DMS153 treated with DMSO at 0.1 percent for 48 hours (cell line): ENCODE results near the gene YPEL4.
A peak's percentile ranks its signal among the peaks of the same experiment; 100 is the strongest.

ENCODE experiments used
- DNase-seq: peaks from one replicate; lab custom pipeline; 2025; ENCODE audit not compliant: unreplicated experiment; lab: John Stamatoyannopoulos, UW

Gene YPEL4

DNA sequence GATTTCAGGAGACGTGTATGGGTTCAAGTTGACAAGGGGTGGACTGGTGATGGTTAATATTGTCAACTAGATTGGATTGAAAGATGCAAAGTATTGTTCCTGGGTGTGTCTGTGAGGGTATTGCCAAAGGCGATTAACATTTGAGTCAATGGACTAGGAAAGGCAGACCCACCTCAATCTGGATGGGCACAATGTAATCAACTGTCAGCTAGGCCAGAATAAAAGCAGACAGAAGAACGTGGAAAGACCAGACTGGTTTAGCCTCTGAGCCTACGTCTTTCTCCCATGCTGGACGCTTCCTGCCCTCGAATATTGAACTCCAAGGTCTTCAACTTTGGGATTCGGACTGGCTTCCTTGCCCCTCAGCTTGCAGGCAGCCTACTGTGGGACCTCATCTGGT is 1.7 kb upstream of the YPEL4 start:
- DNase-seq = no peak

DNA sequence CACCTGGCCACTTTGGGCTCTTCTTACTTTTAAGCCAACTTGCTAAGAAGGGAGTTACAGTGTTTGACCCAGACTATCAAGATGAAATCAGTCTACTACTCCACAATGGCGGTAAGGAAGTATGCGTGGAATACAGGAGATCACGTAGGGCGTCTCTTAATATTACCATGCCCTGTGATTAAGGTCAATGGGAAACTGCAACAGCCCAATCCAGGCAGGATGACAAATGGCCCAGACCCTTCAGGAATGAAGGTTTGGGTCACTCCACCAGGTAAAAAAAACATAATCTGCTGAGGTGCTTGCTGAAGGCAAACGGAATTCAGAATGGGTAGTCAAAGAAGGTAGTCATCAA is 1.0 kb upstream of the YPEL4 start:
- DNase-seq = no peak

DNA sequence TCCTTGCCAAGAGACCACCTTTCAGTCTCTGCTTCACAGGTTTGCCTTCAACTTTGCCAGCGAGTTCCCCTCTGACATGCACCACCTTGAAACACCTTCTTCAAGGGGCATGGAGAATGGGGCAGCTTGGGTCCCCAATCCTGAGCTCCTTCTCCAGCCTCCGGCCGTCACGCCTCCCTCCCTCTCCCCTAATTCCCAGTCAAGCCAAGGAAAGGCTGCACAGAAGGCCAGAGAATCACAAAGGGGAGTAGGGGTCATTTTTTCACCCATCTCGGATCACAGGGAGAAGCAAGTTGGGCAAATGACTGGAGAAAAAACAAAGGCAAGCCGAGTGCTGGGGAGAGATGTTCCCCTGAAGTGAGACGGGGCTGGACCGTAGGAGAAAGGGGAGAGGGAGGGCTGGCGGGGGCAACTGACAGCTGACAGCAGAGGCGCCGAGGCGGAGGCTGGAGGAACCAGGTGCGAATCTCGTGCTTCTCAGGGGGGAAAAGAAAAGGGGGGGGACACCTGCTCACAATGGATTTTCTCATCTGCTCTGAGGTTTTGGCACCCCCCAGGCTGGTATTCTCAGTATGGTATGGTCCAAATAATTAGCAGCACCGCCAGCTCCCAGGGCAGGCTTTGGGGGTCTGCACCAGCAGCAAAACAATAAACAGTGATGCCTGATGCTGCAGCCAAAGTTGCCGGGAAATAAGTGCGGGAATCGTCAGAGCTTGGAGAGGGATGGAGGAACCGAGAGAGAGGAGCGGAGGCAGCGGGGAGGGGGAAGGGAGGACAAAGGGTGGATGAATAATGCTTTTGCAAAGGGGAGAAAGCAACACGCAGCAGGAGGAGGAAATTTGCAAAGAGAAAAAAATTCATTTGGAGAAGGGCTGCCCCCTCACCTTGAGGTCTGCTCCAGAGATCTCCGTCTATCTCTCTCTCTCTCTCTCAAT is 644 bp downstream of the YPEL4 start:
- no peak for DNase-seq

DNA sequence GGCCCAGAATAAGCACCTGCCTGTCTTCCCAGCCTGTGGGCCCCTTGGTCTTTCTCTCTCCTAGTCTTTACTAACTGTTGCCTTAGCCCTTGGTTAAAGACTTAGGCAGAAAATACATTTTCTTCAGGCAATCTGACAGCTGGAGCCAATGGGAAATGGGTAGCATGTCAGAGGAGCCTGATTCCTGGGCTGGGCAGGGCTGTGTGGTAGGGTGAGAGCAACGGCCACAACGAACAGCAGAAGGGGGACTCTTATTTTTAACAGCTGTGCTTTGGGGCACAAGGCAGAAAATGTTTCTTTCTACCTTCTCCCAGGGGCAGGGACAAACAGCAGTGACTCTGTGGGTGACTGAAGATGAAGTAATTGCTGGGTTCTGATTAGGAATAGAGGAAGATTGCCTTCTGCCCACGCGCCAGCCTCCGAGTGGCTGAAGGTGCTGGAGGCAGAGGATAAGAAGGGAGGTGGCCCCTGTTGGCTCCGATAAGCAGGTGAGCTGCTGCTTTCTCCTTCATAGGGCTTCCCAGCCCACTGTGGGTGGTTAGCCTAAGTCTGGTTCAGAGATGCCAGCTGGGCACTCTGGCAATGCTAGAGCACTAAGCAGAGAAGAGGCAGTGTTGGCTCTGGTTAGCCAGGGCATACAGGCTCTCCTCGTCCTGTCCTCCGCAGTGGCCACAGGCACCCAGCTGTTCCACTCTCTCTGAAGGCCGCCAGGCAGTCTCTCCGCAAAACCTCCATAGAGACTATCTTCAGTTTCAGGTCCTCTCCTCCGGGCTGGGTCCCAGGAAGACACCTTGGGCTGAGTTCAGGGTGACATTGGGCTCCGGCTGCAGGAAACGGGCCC is 1.5 kb downstream of the YPEL4 start:
- no peak for DNase-seq

DNA sequence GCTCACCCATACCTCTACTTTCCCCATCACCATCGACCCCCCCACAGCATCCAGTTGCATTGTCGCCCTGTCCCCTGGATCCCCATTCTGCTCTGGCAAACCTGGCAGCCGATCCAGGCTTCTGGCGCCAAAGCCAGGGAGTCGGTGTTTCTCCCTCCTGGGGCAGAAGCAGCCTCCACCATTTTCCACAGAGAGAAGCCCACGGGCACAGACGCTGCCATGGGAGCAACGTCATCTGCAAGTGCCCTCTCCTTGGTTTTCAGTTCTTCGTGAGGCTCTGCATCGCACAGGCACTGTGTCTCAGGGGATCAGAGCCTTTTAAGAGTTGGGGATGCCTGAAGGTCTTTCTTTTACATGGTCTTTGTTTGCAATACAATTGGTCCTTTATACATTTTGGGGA is 2.3 kb downstream of the YPEL4 start:
- no peak for DNase-seq

DNA sequence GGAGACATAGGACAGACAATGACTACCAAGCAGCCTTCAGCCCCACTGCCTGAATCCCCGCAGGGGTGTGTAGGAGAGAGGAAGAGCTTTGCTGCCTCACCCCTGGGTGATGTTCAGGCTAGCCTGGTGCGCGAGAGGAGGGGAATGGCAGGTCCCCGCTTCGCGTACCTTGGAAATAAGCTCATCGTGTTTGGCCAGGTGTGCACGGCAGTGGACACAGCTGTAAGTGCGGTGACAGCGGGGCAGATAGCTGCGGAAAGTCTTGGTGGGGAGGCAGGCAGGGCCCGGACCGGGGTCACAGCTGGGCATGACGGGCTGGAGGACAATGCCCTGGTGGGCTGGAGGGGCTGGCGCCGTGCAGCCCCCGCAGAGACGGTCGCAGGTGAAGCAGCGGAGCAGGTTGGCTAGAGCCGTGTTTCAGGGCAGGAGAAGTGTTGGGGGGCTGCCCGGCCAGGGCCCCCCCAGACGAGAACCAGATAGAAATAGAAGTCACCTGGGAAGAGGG is 2.9 kb downstream of the YPEL4 start:
- DNase-seq = no peak

DNA sequence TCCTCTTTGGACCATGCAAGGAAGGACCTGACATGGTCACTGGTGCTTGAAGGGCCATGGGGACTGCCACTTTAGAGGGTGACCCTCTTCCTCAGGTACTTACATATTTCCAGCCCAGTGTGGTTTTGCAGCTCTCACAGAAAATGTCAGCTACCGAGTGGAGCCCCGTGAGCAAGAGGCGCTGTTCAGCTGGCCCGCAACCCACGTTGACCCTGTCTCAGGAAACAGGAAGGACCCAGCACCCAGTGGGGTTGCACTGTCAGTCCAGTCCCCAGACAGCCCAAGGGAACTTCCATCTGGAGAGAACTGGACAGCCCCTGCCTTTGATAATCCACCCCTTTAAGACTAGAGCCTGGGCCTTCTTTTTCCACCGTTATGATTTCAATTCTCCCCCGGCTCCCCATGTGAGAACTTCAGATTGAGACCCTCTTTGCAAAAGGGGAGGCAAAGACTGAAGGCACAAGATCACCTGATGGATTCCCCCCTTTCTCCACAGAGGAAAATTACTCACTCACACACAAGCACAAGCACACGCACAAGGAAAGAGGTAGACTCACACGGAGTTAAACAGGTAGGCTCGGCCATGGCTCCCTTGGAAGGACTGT is 3.4 kb downstream of the YPEL4 start:
- DNase-seq = no peak

DNA sequence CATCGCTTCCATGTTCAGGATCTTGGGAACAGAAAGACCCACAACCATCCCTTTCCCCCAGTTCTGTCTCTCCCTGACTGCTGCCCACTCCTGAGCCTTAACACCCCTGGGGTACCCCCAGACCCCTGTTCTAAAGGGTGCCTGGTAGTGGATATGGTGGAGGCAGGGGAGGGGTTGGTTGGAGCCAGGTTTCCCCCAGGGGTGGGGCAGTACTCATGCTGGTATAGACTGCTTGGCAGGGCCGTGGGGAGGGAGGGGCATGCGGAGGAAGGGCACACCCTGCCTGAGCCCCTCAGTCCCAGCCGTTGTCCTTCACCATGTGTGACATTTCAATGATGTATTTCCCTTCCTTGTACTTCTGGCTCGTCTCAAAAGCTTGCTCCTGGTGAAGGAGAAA is 4.0 kb downstream of the YPEL4 start:
- no peak for DNase-seq

DNA sequence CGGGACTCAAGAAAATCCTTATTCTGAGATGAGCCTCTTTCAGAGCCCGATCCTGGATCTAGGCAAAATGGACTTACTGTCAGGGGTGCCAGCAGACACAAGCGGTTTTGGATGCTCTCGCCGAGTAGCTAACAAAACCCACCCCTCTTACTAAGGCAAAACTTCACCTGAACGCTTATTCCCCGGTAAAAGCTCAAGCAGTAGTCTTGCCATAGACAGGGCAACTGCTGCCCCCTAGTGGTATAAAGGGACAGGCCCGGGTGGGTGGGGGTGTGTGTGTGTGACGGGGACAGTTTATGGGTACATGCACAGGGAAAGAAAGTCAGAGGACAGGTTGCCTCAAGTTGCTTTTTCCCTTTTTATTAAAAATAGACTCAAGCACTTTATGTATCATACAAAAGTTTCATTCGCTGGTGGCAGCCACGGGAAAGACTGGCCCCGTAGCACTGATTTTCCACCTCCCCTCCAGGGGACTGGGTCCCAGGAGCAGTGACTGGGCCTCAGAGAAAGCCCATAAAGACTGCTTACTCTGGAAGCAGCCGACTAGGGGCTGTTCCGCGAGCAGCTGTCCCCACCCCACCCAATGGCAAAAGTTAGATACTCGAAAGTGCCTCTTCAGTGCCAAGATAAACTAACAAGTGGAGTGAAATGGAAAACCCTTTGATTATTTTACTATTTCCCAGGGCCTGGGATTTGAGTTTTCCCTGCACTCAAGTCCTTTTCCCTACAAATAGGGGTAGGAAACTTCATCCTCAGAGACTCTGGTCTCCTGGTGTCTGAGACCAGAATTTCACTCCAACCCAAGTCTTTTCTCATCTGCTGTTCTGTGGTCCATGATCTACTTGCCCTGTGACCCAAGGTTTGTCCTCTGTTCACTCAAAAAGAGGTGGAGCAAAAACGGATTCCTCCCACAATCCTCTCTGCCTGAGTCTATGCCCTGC is 4.7 kb downstream of the YPEL4 start:
- DNase-seq = peak; percentile 53

DNA sequence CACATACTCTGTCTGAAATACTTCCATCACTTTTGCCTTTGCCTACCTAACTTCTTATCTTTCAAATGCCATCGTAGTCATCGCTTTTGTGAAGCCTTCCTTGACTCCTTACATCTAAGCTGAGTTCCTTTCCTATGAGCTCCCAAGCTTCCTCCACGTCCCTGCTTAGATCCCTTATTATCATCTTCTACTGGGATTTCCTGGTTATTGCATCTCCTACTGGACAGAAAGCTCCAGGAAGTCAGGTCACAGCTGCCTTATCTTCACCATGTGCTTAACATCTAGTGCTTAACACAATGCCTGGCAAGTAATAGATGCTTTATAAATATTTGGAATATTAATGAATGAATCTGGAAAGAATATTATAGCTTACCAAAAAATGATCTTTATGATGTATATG is 5.9 kb downstream of the YPEL4 start:
- no peak for DNase-seq

DNA sequence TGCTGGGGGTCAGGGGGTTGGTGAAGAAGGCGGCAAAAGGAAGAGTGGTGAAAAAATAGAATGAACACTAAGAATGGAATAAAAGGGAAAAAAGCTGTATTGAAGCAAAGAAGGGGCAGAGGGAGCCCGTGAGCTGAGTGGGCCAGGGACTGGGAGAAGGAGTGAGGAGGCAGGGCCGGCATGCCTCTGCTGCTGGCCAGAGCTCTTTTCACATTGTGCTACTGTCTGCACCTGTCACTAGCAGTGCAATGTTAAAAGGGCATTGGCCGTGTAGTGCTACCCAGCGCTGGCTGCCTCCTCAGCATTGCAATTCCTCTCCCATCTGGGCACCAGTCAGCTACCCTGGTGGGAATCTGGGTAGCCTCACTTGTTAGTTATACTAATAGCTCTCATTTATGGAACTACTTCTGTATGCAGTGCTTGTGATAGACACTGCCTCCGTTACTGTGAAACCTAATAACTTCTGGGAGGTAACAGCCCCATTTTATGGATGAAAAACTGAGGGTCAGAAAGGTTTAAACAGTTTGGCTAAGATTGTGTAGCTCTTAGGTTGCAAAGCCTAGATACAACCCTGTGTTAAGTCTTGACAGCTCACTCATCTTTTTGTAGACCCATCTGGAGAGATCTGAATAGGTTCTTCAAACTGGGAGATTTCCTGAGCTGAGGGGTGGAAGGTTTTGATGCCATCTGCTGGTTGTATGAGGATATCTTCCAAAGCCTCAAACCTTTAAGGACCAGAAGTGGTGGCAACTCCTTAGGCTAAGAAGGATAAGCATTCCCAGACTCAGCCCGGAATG is 8.5 kb downstream of the YPEL4 start:
- peak; percentile 7 for DNase-seq

DNA sequence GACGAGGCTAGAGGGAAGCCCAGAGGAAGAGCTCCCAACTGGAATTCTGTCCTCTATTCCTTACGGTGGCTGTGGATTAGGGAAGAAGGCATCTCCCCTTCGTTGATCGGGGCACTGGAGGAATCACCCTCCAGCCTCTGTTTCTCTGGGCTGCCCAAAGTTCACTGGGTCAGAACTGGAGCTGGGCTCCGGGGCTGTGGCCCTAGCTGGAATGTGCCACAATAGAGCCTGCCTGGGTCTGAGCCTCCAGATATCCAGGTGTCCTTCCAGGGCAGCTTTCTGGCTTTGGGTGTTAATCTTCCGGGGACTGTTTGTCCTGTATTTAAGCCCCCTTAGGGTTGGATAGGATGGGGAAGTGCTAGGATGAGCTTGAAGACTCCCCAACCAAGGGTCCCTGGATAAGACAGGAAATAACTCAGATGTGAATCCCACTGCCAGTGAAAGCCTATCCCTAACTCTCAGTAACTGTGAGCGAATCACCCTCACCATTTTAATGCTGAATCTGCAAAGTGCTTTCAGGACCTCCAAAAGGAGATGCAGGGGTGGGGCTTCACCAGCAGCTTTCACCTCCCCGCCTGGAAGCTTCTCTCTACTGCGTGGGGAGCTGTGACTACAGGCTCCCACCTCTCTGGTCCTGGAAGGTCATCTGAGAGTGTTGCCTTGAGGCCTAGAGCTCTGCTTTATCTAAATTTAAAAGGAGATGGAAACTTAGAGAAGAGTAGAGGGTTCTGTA is 9.5 kb downstream of the YPEL4 start:
- DNase-seq = no peak

DNA sequence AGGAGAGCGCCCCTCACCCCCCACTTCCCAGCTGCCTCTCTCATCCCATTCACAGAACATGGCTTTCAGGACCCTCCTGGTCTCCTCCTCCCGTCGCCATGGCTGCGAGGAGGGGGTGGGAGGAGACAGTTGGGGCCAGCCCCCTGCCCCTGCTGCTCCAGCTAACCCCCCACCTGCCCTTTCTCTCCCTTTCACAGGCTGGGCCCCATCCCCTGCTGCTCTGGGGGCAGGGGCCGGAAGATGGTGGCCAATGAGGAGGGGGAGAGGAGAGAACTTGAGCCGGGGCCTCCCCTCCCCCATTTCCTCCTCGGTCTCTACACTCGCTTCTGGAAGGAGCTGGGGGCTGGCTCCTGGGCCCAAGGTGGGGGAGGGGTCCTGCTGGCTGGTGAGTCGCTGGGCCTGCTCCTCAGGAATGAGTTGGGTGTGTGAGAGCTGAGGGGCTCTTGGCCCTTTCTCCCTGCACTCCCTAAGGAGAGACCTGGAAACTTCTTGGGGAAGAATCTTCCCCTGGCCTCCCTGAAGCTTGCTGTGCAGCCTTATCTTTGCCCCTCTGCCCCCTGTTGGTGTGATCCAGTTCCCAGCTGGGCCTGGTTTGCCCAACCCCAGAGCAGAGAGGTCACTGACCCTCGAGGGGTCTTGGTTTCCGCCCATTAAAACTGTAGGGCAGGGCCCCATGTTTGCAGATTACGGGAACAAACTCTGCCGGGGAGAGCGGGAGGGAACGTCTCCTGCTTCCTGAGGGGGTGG is 10.2 kb downstream of the YPEL4 start:
- DNase-seq = no peak

DNA sequence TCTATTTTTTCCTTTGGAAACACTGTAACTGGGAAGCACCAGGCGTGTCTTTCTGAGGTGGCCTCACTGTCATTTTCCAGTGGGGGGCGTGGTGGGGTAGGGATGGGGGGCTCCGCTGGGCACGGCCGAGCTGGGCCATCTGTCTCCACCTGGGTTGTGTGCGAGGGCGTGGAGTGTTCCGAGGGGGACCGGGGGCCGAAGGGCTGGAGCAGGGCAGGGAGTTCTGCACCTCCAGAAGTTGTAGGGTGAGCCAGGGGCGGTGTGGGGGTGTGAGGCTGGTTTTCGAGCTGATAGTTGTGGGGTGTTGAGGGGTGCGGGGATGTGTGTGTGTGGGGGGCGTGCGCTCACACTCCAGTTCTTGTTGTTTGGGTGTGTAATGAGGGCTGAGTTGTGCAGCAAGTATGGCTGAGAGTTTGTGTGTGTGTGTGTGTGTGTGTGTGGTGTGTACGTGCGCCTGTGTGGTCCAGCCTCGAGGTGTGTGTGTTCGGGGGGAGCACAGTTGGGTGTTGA is 10.8 kb downstream of the YPEL4 start:
- DNase-seq = no peak

DNA sequence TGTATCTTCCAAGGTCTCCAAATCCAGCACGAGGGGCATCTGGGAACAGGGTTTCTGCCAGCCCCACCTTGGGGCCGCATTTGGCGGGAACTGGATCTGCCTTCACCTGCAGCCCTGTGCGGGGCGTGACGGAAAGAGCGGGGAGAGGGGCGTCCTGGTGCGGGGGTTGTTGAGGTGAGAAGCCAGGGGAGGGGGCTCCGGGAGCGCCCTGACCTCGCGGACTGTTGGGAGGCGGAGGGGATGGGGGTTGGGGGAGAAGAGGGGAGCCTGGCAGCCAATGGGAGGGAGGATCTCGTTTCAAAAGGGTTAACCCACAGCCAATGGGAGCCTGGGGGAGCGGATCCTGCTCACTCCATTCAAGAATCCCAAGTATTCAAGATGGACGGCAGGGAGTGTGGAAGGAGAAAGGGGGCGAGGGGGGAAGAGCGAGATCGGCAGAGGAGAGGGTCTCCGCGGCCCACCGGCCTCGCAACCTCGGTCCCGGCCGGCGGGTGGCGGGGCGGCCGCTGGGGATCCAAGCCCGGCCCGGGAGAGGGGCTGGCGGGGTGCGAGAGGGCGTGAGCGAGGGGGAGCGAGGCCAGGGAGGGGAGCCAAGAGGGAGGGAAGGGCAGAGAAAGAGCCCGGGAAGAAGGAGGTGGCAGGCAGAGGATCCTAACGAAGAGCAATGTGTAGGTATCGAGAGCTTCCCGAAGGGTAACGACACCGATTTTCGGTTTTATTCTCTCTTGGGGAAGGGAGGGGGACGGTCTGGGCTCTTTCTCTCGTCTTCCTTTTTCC is 11.5 kb downstream of the YPEL4 start:
- DNase-seq = peak; percentile 62

DNA sequence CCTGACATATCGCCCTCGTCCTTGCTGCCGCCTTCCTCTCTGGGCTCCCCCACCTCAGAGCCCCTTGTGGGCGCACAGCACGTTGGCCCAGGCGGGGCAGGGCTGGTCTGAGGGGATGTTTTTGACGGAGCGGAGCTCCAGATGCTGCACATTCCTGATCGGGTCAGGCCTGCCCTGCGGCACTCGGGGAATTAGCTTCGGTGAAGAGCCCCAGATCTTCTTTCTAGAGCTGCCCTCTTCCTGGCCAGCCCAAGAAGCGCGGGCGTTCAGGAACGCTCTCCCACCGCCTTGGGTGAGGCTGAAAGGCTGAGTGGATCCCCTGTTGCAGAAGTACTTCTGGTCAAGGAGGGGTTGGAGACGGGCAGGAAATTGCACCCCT is 12.1 kb downstream of the YPEL4 start:
- no peak for DNase-seq

DNA sequence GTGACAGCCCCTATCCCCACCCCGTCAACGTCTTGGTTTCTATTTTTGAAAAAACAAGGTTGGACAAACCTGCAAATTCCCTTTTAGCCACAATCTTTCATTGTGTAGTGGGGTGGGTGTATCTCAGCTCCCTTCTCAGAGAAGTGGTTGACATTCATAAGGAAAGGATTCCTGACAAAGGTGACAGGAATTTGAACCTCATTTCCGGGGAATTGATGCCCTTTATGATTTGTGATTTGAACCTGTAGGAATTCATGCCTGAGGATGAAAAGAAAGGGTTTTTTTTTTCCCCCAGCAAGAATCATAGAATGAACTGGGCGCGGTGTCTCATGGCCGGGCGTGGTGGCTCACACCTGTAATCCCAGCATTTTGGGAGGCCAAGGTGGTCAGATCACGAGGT is 14.5 kb downstream of the YPEL4 start:
- DNase-seq = no peak
